ENCODE data around the gene VWC2. TPM values are rescaled to one million over a fixed set of nuclear protein-coding genes. Genes with fewer than 3 reads are reported as not detected.

Gene VWC2
- total and polyA plus RNA-seq, 2 experiments from 2014 or later, result 0.67 to 0.98 TPM

- Histone ChIP-seq H3K4me1 (ENCODE audit: low read depth) (no peaks in the 10 kb centered on the region), H3K4me3 (no peak overlapping the region), H3K27me3 (no peaks in the 10 kb centered on the region), H3K9me3 (ENCODE audit: low read depth) (no peaks in the 10 kb centered on the region), H3K27ac (no peak overlapping the region), H3K36me3 (no peaks in the 10 kb centered on the region)
- TF ChIP-seq CTCF (IDR thresholded peaks at IDR 0.05; ENCODE audit: low read depth, low read length), result no peak
- DNase-seq (ENCODE audit: low read depth in 1 of 2, low spot score in 1 of 2), result no peak
These were observed 30.4 kb downstream of the VWC2 start for GRCh38 chr7:49803812-49804211.

GRCh38 chr7:49805371-49806007 lies 32.1 kb downstream of the VWC2 start:
- TF ChIP-seq CTCF (IDR thresholded peaks at IDR 0.05; ENCODE audit: low read depth, low read length), result no peak
- Histone ChIP-seq H3K4me3 (no peak overlapping the region), H3K27me3 (no peaks in the 10 kb centered on the region), H3K9me3 (ENCODE audit: low read depth) (no peaks in the 10 kb centered on the region), H3K36me3 (no peaks in the 10 kb centered on the region), H3K27ac (no peak overlapping the region), H3K4me1 (ENCODE audit: low read depth) (no peaks in the 10 kb centered on the region)
- no peak for DNase-seq (ENCODE audit: low read depth in 1 of 2, low spot score in 1 of 2)

DNA sequence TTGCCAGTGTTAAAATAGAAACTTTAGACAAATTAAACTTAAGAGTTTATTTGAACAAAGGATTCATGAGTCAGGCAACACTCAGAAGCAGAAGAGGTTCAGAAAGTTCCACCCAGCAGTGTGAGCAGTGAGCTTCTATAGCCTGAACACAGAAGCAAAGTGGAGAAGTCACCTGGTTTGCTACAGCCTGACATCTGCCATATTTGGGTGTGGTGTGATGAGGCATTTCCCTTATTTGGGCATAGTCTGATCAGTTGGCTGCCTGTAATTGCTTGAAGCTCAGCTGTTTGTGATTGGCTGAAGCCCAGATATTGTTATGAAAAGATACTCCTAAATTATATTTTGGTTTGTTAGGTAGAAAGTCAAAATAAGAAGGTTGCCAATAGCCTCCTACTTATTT lies 39.1 kb downstream of the VWC2 start:
- Histone ChIP-seq H3K27ac (no peak overlapping the region), H3K9me3 (ENCODE audit: low read depth) (no peaks in the 10 kb centered on the region), H3K4me3 (no peak overlapping the region), H3K4me1 (ENCODE audit: low read depth) (no peaks in the 10 kb centered on the region), H3K36me3 (no peaks in the 10 kb centered on the region), H3K27me3 (no peaks in the 10 kb centered on the region)
- TF ChIP-seq CTCF (IDR thresholded peaks at IDR 0.05; ENCODE audit: low read depth, low read length), result no peak
- DNase-seq (ENCODE audit: low read depth in 1 of 2, low spot score in 1 of 2), result no peak

GRCh38 chr7:49817279-49817678 lies 43.8 kb downstream of the VWC2 start:
- Histone ChIP-seq H3K27ac (no peak overlapping the region), H3K4me1 (ENCODE audit: low read depth) (no peaks in the 10 kb centered on the region), H3K36me3 (no peaks in the 10 kb centered on the region), H3K27me3 (no peaks in the 10 kb centered on the region), H3K4me3 (no peak overlapping the region), H3K9me3 (ENCODE audit: low read depth) (no peaks in the 10 kb centered on the region)
- DNase-seq (ENCODE audit: low read depth in 1 of 2, low spot score in 1 of 2), result no peak
- TF ChIP-seq CTCF (IDR thresholded peaks at IDR 0.05; ENCODE audit: low read depth, low read length), result no peak

GRCh38 chr7:49821181-49821580 lies 47.7 kb downstream of the VWC2 start:
- Histone ChIP-seq H3K4me1 (ENCODE audit: low read depth) (no peaks in the 10 kb centered on the region), H3K27me3 (no peaks in the 10 kb centered on the region), H3K27ac (no peak overlapping the region), H3K36me3 (no peaks in the 10 kb centered on the region), H3K9me3 (ENCODE audit: low read depth) (no peaks in the 10 kb centered on the region), H3K4me3 (no peak overlapping the region)
- no peak for DNase-seq (ENCODE audit: low read depth in 1 of 2, low spot score in 1 of 2)
- TF ChIP-seq CTCF (IDR thresholded peaks at IDR 0.05; ENCODE audit: low read depth, low read length), result no peak

All from cardiac muscle cell (in vitro differentiated cells and primary cell).